Measurements from ENCODE around the gene NTHL1. TPM values are rescaled to one million over a fixed set of nuclear protein-coding genes. Genes with fewer than 3 reads are reported as not detected.

The NTHL1 gene
- total RNA-seq, 1 experiment from 2014 or later, result 33.9 TPM

DNA sequence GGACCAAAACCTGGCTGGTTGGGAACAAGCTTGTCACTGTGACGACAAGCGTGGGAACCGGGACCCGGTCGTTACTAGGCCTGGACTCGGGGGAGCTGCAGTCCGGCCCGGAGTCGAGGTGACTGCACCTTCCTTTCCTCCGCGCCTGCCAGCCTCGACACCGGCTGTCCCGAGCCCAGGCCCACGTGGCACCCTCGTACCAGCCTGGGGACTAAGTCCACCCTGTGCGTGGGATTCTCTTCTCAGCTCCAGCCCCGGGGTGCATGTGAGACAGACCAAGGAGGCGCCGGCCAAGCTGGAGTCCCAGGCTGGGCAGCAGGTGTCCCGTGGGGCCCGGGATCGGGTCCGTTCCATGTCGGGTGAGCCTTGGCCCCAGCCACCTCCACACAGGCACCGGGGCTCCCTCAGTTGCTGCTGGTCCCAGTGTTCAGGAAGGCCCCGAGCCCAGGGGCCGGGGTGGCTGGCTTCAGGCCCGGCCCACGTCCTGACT, 31.7 kb upstream of the NTHL1 start:
- Histone ChIP-seq H3K27ac (no peak overlapping the region), H3K4me1 (replicated peaks) (no peaks in the 10 kb centered on the region), H3K36me3 (peaks cover 80% of the 10 kb centered on the region), H3K9me3 (replicated peaks) (no peaks in the 10 kb centered on the region), H3K4me3 (no peak overlapping the region), H3K27me3 (replicated peaks) (no peaks in the 10 kb centered on the region)
- no peak for DNase-seq (ENCODE audit: low read depth in 1 of 2, low spot score in 2 of 2)

DNA sequence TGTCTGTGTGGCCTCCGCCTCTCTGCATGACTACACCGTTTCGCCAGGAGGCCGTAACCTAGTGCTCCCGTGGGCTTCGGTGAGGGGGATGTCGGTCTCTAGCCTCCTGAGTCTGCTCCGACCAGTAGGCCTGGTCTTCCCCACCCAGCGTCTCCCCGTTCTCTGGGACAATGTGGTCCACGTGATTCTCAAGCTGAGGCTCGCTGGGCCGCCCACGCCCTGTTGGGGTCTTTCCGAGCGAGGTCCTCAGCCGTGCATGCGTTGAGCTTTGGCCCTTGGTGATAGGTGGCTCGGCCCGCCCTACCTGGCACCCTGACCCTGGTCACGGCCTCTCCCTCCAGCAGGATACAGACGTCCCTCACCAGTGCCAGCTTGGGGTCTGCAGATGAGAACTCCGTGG, 31.1 kb upstream of the NTHL1 start:
- no peak for DNase-seq (ENCODE audit: low read depth in 1 of 2, low spot score in 2 of 2)
- Histone ChIP-seq H3K27ac (no peak overlapping the region), H3K4me3 (no peak overlapping the region), H3K36me3 (peaks cover 80% of the 10 kb centered on the region), H3K4me1 (replicated peaks) (no peaks in the 10 kb centered on the region), H3K9me3 (replicated peaks) (no peaks in the 10 kb centered on the region), H3K27me3 (replicated peaks) (no peaks in the 10 kb centered on the region)

- DNase-seq (ENCODE audit: low read depth in 1 of 2, low spot score in 2 of 2), result no peak
- Histone ChIP-seq H3K27me3 (replicated peaks) (no peaks in the 10 kb centered on the region), H3K4me3 (no peak overlapping the region), H3K4me1 (replicated peaks) (no peaks in the 10 kb centered on the region), H3K27ac (no peak overlapping the region), H3K36me3 (peaks cover 80% of the 10 kb centered on the region), H3K9me3 (replicated peaks) (no peaks in the 10 kb centered on the region)
Observed at GRCh38 chr16:2078096-2078495, 30.5 kb upstream of the NTHL1 start.

DNA sequence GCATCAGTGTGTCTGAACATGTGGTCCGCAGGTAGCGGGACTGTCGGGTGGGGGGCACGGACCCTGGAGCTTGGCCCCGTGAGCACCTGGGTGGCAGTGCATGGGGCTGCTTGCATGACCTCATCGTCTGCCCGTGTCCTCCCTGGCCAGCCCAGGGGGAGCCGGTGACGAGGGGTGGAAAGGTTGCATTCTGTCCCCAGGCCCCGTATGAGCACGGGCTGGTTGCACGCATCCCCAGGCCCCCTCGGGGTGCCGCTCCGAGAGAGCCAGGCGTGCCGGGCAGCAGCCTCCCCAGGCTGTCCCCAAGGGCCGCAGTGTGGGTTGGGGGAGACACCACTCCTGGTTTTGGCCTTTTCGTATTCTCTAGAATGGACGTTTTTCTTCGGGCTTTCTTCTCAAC, 30.1 kb upstream of the NTHL1 start:
- H3K4me3 ChIP-seq, result no peak overlapping the region
- DNase-seq (ENCODE audit: low read depth in 1 of 2, low spot score in 2 of 2), result no peak
- H3K36me3 ChIP-seq, result peaks cover 80% of the 10 kb centered on the region
- H3K9me3 ChIP-seq (replicated peaks), result no peaks in the 10 kb centered on the region
- H3K27me3 ChIP-seq (replicated peaks), result no peaks in the 10 kb centered on the region
- H3K27ac ChIP-seq, result no peak overlapping the region
- no peaks in the 10 kb centered on the region for H3K4me1 ChIP-seq (replicated peaks)

- H3K4me3 ChIP-seq, result no peak overlapping the region
- no peaks in the 10 kb centered on the region for H3K4me1 ChIP-seq (replicated peaks)
- H3K27ac ChIP-seq, result no peak overlapping the region
- DNase-seq (ENCODE audit: low read depth in 1 of 2, low spot score in 2 of 2), result no peak
- no peaks in the 10 kb centered on the region for H3K9me3 ChIP-seq (replicated peaks)
- H3K27me3 ChIP-seq (replicated peaks), result no peaks in the 10 kb centered on the region
- peaks cover 80% of the 10 kb centered on the region for H3K36me3 ChIP-seq
Observed at GRCh38 chr16:2077016-2077415, 29.4 kb upstream of the NTHL1 start.

GRCh38 chr16:2076072-2076865, 28.6 kb upstream of the NTHL1 start:
- Histone ChIP-seq H3K9me3 (replicated peaks) (no peaks in the 10 kb centered on the region), H3K27me3 (replicated peaks) (no peaks in the 10 kb centered on the region), H3K27ac (no peak overlapping the region), H3K4me3 (no peak overlapping the region), H3K4me1 (replicated peaks) (no peaks in the 10 kb centered on the region), H3K36me3 (peaks cover 80% of the 10 kb centered on the region)
- DNase-seq (ENCODE audit: low read depth in 1 of 2, low spot score in 2 of 2), result no peak

DNA sequence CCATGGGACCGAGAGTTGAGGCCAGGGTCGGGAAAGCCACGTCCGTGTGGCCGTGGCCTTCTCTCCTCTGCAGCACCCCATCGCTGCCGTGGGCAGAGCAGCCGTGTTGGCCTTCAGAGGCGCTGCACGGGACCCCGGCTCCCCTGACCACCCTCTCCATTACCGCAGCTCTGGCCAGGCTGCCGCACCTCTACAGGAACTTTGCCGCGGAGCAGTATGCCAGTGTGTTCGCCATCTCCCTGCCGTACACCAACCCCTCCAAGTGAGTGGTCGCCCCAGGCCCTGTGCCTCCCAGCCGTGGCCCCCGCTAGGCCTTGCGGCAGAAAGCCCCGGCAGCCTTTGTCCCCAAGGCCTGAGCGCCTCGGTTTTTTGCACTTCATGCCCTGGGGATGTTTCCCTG, 28.0 kb upstream of the NTHL1 start:
- Histone ChIP-seq H3K4me1 (replicated peaks) (no peaks in the 10 kb centered on the region), H3K27ac (no peak overlapping the region), H3K36me3 (peaks cover 80% of the 10 kb centered on the region), H3K27me3 (replicated peaks) (no peaks in the 10 kb centered on the region), H3K4me3 (no peak overlapping the region), H3K9me3 (replicated peaks) (no peaks in the 10 kb centered on the region)
- no peak for DNase-seq (ENCODE audit: low read depth in 1 of 2, low spot score in 2 of 2)

DNA sequence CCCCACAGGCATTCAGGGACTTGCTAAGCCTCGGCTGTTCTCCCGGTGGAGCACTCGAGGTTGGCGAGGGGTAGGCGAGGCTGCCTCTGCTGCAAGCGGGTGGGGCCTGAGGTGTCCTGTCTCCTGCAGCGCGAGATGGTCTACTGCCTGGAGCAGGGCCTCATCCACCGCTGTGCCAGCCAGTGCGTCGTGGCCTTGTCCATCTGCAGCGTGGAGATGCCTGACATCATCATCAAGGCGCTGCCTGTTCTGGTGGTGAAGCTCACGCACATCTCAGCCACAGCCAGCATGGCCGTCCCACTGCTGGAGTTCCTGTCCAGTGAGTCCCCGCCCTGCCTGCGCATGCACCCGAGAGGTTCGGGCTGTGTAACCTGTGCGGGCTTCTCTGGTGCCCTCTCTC, 26.4 kb upstream of the NTHL1 start:
- H3K4me1 ChIP-seq (replicated peaks), result no peaks in the 10 kb centered on the region
- no peaks in the 10 kb centered on the region for H3K27me3 ChIP-seq (replicated peaks)
- H3K36me3 ChIP-seq, result peaks cover 79% of the 10 kb centered on the region
- no peak overlapping the region for H3K27ac ChIP-seq
- no peak overlapping the region for H3K4me3 ChIP-seq
- DNase-seq (ENCODE audit: low read depth in 1 of 2, low spot score in 2 of 2), result no peak
- H3K9me3 ChIP-seq (replicated peaks), result no peaks in the 10 kb centered on the region

DNA sequence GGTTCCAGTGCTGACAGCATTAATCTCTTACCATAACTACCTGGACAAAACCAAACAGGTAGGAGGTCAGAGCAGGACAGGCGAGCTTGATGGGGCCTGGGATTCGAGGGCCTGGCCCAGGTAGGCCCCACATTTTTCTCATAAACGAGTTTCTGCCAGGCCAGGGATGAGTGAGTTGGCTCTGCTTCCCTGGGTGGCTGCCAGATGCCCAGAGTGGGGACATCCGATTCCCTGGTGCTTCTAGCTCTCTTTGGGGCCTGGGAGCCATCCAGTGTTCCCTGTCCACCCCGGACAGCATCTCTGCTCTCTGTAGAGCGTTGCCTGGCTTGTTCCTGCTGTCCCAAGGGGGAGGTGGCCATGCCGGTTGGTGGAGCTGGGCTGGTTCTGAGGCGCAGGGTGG, 25.3 kb upstream of the NTHL1 start:
- H3K4me3 ChIP-seq, result no peak overlapping the region
- H3K27me3 ChIP-seq (replicated peaks), result no peaks in the 10 kb centered on the region
- H3K27ac ChIP-seq, result no peak overlapping the region
- H3K9me3 ChIP-seq (replicated peaks), result no peaks in the 10 kb centered on the region
- DNase-seq (ENCODE audit: low read depth in 1 of 2, low spot score in 2 of 2), result no peak
- H3K4me1 ChIP-seq (replicated peaks), result no peaks in the 10 kb centered on the region
- H3K36me3 ChIP-seq, result peaks cover 81% of the 10 kb centered on the region

DNA sequence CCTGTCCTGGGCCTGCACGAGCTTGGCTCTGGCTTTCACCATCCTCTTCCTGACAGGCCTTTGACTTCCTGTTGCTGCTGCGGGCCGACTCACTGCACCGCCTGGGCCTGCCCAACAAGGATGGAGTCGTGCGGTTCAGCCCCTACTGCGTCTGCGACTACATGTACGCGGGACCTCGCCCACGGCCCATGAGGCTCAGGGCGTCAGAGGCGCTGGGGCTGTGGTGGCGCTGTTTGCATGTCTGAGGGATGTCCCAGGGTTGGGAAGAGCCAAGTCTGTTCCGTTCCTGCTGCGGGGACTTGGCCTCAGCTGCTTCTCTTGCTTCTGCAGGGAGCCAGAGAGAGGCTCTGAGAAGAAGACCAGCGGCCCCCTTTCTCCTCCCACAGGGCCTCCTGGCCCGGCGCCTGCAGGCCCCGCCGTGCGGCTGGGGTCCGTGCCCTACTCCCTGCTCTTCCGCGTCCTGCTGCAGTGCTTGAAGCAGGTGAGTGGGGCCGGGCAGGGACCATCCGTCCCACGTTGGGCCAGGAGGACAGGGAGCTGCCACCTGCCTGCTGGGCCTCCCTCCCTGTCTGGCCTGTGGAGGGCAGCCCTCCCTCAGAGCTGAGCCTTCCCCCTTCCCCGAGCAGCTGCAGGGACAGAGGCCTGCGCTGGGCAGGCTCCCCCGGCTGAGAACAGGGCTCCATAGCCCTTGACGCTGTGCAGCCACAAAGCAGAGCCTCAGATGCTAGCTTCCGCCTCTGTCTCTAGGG, 24.0 kb upstream of the NTHL1 start:
- Histone ChIP-seq H3K4me3 (no peak overlapping the region), H3K36me3 (peaks cover 81% of the 10 kb centered on the region), H3K4me1 (replicated peaks) (no peaks in the 10 kb centered on the region), H3K27me3 (replicated peaks) (no peaks in the 10 kb centered on the region), H3K9me3 (replicated peaks) (no peaks in the 10 kb centered on the region), H3K27ac (no peak overlapping the region)
- no peak for DNase-seq (ENCODE audit: low read depth in 1 of 2, low spot score in 2 of 2)

GRCh38 chr16:2070576-2071453, 23.2 kb upstream of the NTHL1 start:
- no peaks in the 10 kb centered on the region for H3K9me3 ChIP-seq (replicated peaks)
- H3K36me3 ChIP-seq, result peaks cover 80% of the 10 kb centered on the region
- no peak overlapping the region for H3K27ac ChIP-seq
- H3K27me3 ChIP-seq (replicated peaks), result no peaks in the 10 kb centered on the region
- no peaks in the 10 kb centered on the region for H3K4me1 ChIP-seq (replicated peaks)
- H3K4me3 ChIP-seq, result no peak overlapping the region
- DNase-seq (ENCODE audit: low read depth in 1 of 2, low spot score in 2 of 2), result no peak

DNA sequence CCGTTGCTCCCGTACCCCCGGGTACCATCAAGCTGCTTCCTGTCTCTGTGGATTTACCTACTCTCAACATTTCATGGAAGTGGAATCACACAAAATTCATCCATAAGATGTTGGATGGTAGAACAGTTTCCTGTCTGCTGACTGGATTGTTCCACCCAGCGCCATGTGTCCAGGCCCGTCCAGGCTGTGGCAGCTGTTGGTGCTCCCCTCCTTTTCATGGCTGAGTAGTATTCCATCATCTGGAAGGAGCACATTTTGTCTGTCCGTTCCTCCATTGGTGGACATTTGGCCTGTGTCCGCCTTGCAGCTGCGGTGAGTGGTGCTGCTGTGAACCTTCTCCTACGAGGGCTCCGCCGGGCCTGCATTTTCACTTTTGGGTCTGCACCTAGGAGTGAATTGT, 18.5 kb upstream of the NTHL1 start:
- H3K4me3 ChIP-seq, result no peak overlapping the region
- no peak overlapping the region for H3K27ac ChIP-seq

GRCh38 chr16:2064368-2064945, 16.8 kb upstream of the NTHL1 start:
- no peak for DNase-seq (ENCODE audit: low read depth in 1 of 2, low spot score in 2 of 2)
- Histone ChIP-seq H3K4me3 (no peak overlapping the region), H3K36me3 (peaks cover 78% of the 10 kb centered on the region), H3K27me3 (replicated peaks) (no peaks in the 10 kb centered on the region), H3K9me3 (replicated peaks) (no peaks in the 10 kb centered on the region), H3K4me1 (replicated peaks) (no peaks in the 10 kb centered on the region), H3K27ac (no peak overlapping the region)

More for the DNA sequence above, 18.5 kb upstream of the NTHL1 start:
- H3K9me3 ChIP-seq (replicated peaks), result no peaks in the 10 kb centered on the region
- DNase-seq (ENCODE audit: low read depth in 1 of 2, low spot score in 2 of 2), result no peak
- peaks cover 77% of the 10 kb centered on the region for H3K36me3 ChIP-seq
- no peaks in the 10 kb centered on the region for H3K27me3 ChIP-seq (replicated peaks)
- no peaks in the 10 kb centered on the region for H3K4me1 ChIP-seq (replicated peaks)

All from SJSA1 (cell line).